A673 (cell line): ENCODE measurements around the gene ZNF519.
"Not testable (repeated sequence)": the region's sequence is repeated elsewhere in the genome, so short reads cannot be mapped to it uniquely, and the experiment has no call there.

Experiments
- EZH2 ChIP-seq: fragments of 200-600 bp; sonication (generic); IDR thresholded peaks from 2 replicates; pipeline ENCODE4 v1.6.1; 2017; ENCODE audit warnings: borderline replicate concordance, low read depth, mild to moderate bottlenecking, mixed read lengths, antibody characterized with exemption, low read length; ENCODE audit not compliant: poor library complexity, severe bottlenecking
- TF ChIP-seq, protein P1 (sequence below): fragments of 300-800, 200-600 bp; sonication (generic); conservative IDR thresholded peaks from 2 replicates; pipeline ENCODE4 v1.5.1; 2017; ENCODE audit warnings: low read depth, mild to moderate bottlenecking, antibody characterized with exemption, low read length, moderate library complexity, mixed read lengths

- TF ChIP-seq, protein P1, sequence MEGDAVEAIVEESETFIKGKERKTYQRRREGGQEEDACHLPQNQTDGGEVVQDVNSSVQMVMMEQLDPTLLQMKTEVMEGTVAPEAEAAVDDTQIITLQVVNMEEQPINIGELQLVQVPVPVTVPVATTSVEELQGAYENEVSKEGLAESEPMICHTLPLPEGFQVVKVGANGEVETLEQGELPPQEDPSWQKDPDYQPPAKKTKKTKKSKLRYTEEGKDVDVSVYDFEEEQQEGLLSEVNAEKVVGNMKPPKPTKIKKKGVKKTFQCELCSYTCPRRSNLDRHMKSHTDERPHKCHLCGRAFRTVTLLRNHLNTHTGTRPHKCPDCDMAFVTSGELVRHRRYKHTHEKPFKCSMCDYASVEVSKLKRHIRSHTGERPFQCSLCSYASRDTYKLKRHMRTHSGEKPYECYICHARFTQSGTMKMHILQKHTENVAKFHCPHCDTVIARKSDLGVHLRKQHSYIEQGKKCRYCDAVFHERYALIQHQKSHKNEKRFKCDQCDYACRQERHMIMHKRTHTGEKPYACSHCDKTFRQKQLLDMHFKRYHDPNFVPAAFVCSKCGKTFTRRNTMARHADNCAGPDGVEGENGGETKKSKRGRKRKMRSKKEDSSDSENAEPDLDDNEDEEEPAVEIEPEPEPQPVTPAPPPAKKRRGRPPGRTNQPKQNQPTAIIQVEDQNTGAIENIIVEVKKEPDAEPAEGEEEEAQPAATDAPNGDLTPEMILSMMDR, result not testable (repeated sequence)
- not testable (repeated sequence) for TF ChIP-seq EZH2
Measured at GRCh38 chr18:14130804-14131203, 1.4 kb downstream of the ZNF519 start.
